Breast epithelium (tissue), 3 donors: ENCODE results near the gene MBLAC2.

Source experiments
- CTCF ChIP-seq, 3 donors: fragments of 450-650 bp; IDR thresholded peaks; one replicate each; pipeline ENCODE4 v1.5.1; 2016 to 2017; ENCODE audit warnings: antibody characterized with exemption in 3 of 3, mild to moderate bottlenecking in 3 of 3, moderate library complexity in 3 of 3
- POLR2AphosphoS5 ChIP-seq, 3 donors: sonication (generic); formaldehyde crosslinking; IDR thresholded peaks; one replicate each; pipeline ENCODE4 v1.6.1; 2017; ENCODE audit warnings: antibody characterized with exemption in 3 of 3

GRCh38 chr5:90476391-90476790, 1.8 kb upstream of the MBLAC2 start:
- TF ChIP-seq POLR2AphosphoS5 (IDR thresholded peaks at IDR 0.05) (no peak), CTCF (IDR thresholded peaks at IDR 0.05) (no peak)
